Neural cell (in vitro differentiated cells): ENCODE data around the gene DGKI. TPM values are rescaled to one million over a fixed set of nuclear protein-coding genes. Genes with fewer than 3 reads are reported as not detected.

Experiments
- H2AFZ ChIP-seq: fragments of 200-600, 300-800 bp; sonication (generic), shearing (Covaris generic); 2 replicates; pipeline ENCODE4 v1.6.0; 2014; ENCODE audit warnings: low read depth, mild to moderate bottlenecking, antibody characterized with exemption, low read length, moderate library complexity
- H3F3A ChIP-seq: fragments of 200-600 bp; shearing (Covaris generic); 2 replicates; pipeline ENCODE4 v1.6.1; 2016; ENCODE audit warnings: mild to moderate bottlenecking, moderate library complexity, mixed read lengths, antibody characterized with exemption, low read length; ENCODE audit not compliant: insufficient read depth, poor library complexity, severe bottlenecking
- H3K27ac ChIP-seq: fragments of 200-600, 300-800 bp; sonication (generic), shearing (Covaris generic); 2 replicates; pipeline ENCODE4 v1.5.1; 2014; ENCODE audit warnings: mild to moderate bottlenecking, low read length, moderate library complexity
- H3K27me3 ChIP-seq: fragments of 300-800, 200-600 bp; sonication (generic), shearing (Covaris generic); 2 replicates; pipeline ENCODE4 v1.6.0; 2014; ENCODE audit warnings: mild to moderate bottlenecking, low read depth, low read length, moderate library complexity; ENCODE audit not compliant: insufficient read depth
- H3K36me3 ChIP-seq: fragments of 300-800, 200-600 bp; sonication (generic), shearing (Covaris generic); 2 replicates; pipeline ENCODE4 v1.5.1; 2014; ENCODE audit warnings: mild to moderate bottlenecking, antibody characterized with exemption, low read length, moderate library complexity; ENCODE audit not compliant: insufficient read depth
- H3K4me2 ChIP-seq: fragments of 300-800, 200-600 bp; sonication (generic), shearing (Covaris generic); 2 replicates; pipeline ENCODE4 v1.6.0; 2014; ENCODE audit warnings: mild to moderate bottlenecking, low read length
- H3K4me3 ChIP-seq: fragments of 300-800, 200-600 bp; sonication (generic), shearing (Covaris generic); 2 replicates; pipeline ENCODE4 v1.5.1; 2014; ENCODE audit warnings: mild to moderate bottlenecking, low read length, moderate library complexity
- H3K79me2 ChIP-seq: fragments of 200-600 bp; shearing (Covaris generic); replicated peaks from 2 replicates; pipeline ENCODE4 v1.6.0; 2014; ENCODE audit warnings: mild to moderate bottlenecking, low read length, moderate library complexity; ENCODE audit not compliant: insufficient read depth
- H3K9ac ChIP-seq: fragments of 300-800, 200-600 bp; sonication (generic), shearing (Covaris generic); 2 replicates; pipeline ENCODE4 v1.6.1; 2016; ENCODE audit warnings: mild to moderate bottlenecking, low read length, mixed read lengths
- H3K9me2 ChIP-seq: fragments of 200-600 bp; shearing (Covaris generic); 2 replicates; pipeline ENCODE4 v1.6.1; 2016; ENCODE audit warnings: mild to moderate bottlenecking, low read length, mixed read lengths; ENCODE audit not compliant: insufficient read depth
- H3K9me3 ChIP-seq: fragments of 200-600, 300-800 bp; sonication (generic), shearing (Covaris generic); 2 replicates; pipeline ENCODE4 v1.6.1; 2016; ENCODE audit warnings: mild to moderate bottlenecking, mixed run types, low read length, moderate library complexity, mixed read lengths
- H4K20me1 ChIP-seq: fragments of 200-600 bp; shearing (Covaris generic); 2 replicates; pipeline ENCODE4 v1.6.1; 2016; ENCODE audit warnings: mild to moderate bottlenecking, mixed run types; ENCODE audit not compliant: insufficient read depth
- EP300 ChIP-seq: fragments of 450-650 bp; conservative IDR thresholded peaks from 2 replicates; pipeline ENCODE4 v1.6.1; 2014; ENCODE audit warnings: antibody characterized with exemption, mild to moderate bottlenecking, moderate library complexity; ENCODE audit not compliant: poor library complexity, severe bottlenecking
- EZH2 ChIP-seq: fragments of 200-600, 300-800 bp; shearing (Covaris generic), sonication (generic); IDR thresholded peaks from 2 replicates; pipeline ENCODE4 v1.6.1; 2014; ENCODE audit warnings: antibody characterized with exemption, low read length, borderline replicate concordance, mild to moderate bottlenecking; ENCODE audit not compliant: insufficient read depth, poor library complexity, severe bottlenecking
- MXI1 ChIP-seq: fragments of 450-650 bp; conservative IDR thresholded peaks from 2 replicates; pipeline ENCODE4 v1.6.1; 2014; ENCODE audit warnings: antibody characterized with exemption, mild to moderate bottlenecking; ENCODE audit not compliant: poor library complexity, severe bottlenecking
- POLR2AphosphoS5 ChIP-seq: IDR thresholded peaks from 2 replicates; pipeline ENCODE4 v1.6.1; 2012
- RAD21 ChIP-seq: fragments of 450-650 bp; conservative IDR thresholded peaks from 2 replicates; pipeline ENCODE4 v1.6.1; 2014; ENCODE audit warnings: antibody characterized with exemption, mild to moderate bottlenecking, moderate library complexity
- REST ChIP-seq: IDR thresholded peaks from 2 replicates; pipeline ENCODE4 v1.6.1; 2012; ENCODE audit warnings: borderline replicate concordance
- SMC3 ChIP-seq: fragments of 450-650 bp; conservative IDR thresholded peaks from 2 replicates; pipeline ENCODE4 v1.6.1; 2014; ENCODE audit warnings: antibody characterized with exemption, mild to moderate bottlenecking, moderate library complexity; ENCODE audit not compliant: poor library complexity
- TAF1 ChIP-seq: IDR thresholded peaks from 2 replicates; pipeline ENCODE4 v1.6.1; 2012; ENCODE audit warnings: low read depth
- polyA plus RNA-seq: library from polyadenylated mRNA; depleted of rRNA; stranded (reverse); fragments of >200 nt; gene quantifications from 2 replicates; pipeline ENCODE4 v1.2.3, GENCODE V29; 2014
- TF ChIP-seq, protein P1 (sequence below): fragments of 450-650 bp; IDR thresholded peaks from 2 replicates; pipeline ENCODE4 v1.5.1; 2014; ENCODE audit warnings: antibody characterized with exemption, mild to moderate bottlenecking, moderate library complexity; ENCODE audit not compliant: poor library complexity, severe bottlenecking

DGKI gene
- polyA plus RNA-seq, 1 donor from 2014 or later, result 15.8 TPM

DNA sequence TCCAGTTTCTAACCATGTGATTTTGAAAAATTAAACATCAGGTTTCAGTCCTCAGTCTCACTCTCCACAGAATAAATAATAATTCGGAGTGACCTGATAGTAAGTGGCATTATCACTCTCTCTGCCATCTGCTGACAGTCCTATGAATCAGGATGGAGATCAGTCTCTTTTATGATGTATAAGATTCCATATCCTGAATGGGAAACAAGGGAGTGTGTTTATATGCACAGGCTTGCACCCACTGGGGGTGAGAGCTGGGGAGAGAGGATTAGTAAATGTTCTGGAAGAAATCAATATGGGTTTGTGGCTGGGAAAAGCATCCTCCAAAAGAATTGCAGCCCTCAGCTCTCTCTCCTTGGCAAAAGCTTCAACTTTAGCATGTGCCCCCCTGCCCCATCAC is 45.3 kb downstream of the DGKI start:
- H3K9ac ChIP-seq, result no peak overlapping the region
- no peaks in the 10 kb centered on the region for H3K36me3 ChIP-seq
- H3F3A ChIP-seq, result no peaks in the 10 kb centered on the region
- TF ChIP-seq POLR2AphosphoS5 (no peak), MXI1 (no peak), REST (no peak), SMC3 (no peak), EZH2 (no peak), EP300 (no peak), RAD21 (no peak), TAF1 (no peak)
- TF ChIP-seq, protein P1, sequence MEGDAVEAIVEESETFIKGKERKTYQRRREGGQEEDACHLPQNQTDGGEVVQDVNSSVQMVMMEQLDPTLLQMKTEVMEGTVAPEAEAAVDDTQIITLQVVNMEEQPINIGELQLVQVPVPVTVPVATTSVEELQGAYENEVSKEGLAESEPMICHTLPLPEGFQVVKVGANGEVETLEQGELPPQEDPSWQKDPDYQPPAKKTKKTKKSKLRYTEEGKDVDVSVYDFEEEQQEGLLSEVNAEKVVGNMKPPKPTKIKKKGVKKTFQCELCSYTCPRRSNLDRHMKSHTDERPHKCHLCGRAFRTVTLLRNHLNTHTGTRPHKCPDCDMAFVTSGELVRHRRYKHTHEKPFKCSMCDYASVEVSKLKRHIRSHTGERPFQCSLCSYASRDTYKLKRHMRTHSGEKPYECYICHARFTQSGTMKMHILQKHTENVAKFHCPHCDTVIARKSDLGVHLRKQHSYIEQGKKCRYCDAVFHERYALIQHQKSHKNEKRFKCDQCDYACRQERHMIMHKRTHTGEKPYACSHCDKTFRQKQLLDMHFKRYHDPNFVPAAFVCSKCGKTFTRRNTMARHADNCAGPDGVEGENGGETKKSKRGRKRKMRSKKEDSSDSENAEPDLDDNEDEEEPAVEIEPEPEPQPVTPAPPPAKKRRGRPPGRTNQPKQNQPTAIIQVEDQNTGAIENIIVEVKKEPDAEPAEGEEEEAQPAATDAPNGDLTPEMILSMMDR, result no peak
- H3K9me2 ChIP-seq, result no peaks in the 10 kb centered on the region
- no peaks in the 10 kb centered on the region for H3K79me2 ChIP-seq
- no peak overlapping the region for H2AFZ ChIP-seq
- H3K4me2 ChIP-seq, result no peak overlapping the region
- H4K20me1 ChIP-seq, result no peaks in the 10 kb centered on the region
- H3K9me3 ChIP-seq, result no peaks in the 10 kb centered on the region
- H3K4me3 ChIP-seq, result no peak overlapping the region
- H3K27me3 ChIP-seq, result no peaks in the 10 kb centered on the region
- no peak overlapping the region for H3K27ac ChIP-seq

DNA sequence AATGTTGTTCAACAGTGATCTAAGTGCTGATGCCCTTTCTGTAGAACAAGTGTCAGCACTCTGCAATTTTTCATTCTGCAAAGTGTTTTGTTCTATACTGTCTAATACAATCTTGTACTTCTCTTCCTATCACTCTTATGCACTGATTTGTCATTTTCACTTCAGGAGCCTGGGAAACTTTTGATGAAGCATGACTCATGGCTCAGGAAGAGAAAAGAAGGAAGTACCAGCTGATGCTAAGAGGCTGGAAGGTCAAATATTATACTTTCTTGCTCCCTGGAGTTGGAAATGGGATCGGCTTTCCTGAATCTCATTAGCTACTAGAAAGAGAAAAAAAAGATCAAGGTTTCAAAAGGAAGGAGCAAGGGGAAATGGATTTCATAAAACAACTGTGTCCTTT is 45.8 kb downstream of the DGKI start:
- Histone ChIP-seq H3K27me3 (no peaks in the 10 kb centered on the region), H3K79me2 (no peaks in the 10 kb centered on the region), H4K20me1 (no peaks in the 10 kb centered on the region), H3F3A (no peaks in the 10 kb centered on the region), H3K4me2 (no peak overlapping the region), H3K27ac (no peak overlapping the region), H3K4me3 (no peak overlapping the region), H3K9me3 (no peaks in the 10 kb centered on the region), H2AFZ (no peak overlapping the region), H3K9ac (no peak overlapping the region), H3K36me3 (no peaks in the 10 kb centered on the region), H3K9me2 (no peaks in the 10 kb centered on the region)
- no peak for TF ChIP-seq EZH2
